Endometrial microvascular endothelial cells (primary cell): ENCODE results near the gene C4orf50. TPM values are rescaled to one million over a fixed set of nuclear protein-coding genes. Genes with fewer than 3 reads are reported as not detected.

Experiments
- in situ Hi-C: cut with HindIII; loops from 2 replicates; pipeline ENCODE4 v1.10.0; 2017; ENCODE audit warnings: low sequenced_read_pairs, low pct_unique_long_range_greater_than_20kb; ENCODE audit errors: inconsistent ontology term
- total RNA-seq: library from RNA; depleted of rRNA; stranded (reverse); fragments of >200 nt; gene quantifications from one replicate; pipeline ENCODE4 v1.2.3, GENCODE V29; 2015; ENCODE audit errors: inconsistent ontology term

The C4orf50 gene
- total RNA-seq, 1 donor from 2014 or later: not detected

- in situ Hi-C loops: no loop called here
These were observed 77.6 kb downstream of the C4orf50 start for GRCh38 chr4:5940470-5941203.

DNA sequence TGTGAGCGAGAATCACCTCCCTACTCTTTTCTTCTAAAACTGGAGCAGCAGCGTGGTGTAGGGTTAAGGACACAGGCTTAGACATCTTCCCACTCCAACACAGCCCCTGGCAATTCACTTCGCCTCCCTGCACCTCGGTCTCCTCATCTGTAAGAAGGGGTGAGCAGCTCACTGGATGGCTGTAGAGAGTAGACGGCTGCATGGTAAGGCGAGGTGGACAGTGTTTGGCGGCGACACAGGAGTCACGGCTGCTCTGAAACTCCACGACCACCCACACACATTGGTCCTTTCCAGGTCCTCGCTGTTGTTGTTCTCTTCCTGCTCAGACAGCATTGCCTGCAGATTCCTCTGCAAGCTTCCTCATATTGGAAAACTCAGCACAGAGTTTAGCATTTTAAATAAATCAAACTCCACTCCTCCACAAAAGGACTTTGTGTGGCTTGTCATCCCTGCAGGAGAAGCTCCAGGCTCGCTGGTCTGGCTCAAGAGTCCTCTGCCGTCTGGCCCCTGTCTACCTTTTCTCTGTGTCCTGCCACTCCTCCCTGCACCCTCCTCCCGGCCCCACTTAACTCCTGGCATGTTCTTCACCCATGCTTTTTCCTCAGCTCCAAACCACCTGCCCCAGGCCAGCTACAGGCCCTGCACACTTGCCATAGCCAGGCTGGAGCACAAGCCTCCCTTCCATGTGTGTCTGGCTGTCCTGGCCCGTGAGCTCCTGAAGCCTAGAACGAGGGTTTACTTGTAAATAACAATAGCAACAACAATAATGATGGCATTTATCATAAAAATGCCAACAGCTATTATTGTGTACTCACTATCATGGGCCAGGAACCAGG is 84.0 kb downstream of the C4orf50 start:
- in situ Hi-C loops: no loop called here

DNA sequence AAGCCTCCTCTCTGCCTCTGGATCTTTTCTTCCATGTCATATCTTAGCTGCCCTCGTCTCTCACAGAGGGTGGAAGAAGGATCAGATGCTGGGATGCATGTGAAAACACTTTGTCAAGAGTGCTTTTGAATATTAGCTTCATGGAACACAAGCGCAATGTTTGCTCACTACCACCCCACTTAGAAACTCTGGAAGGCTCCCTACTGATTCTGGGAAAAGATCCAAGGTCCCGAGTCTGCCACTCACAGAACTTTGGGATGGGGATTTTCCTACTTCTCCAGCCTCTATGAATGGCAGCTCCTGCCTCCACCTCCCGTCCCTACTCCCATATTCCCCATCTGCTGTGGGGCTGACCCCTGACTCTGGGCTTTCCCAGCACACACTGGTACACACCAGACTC is 85.1 kb downstream of the C4orf50 start:
- in situ Hi-C loops: no loop called here

GRCh38 chr4:5932035-5932568 is 86.1 kb downstream of the C4orf50 start:
- in situ Hi-C loops: no loop called here

DNA sequence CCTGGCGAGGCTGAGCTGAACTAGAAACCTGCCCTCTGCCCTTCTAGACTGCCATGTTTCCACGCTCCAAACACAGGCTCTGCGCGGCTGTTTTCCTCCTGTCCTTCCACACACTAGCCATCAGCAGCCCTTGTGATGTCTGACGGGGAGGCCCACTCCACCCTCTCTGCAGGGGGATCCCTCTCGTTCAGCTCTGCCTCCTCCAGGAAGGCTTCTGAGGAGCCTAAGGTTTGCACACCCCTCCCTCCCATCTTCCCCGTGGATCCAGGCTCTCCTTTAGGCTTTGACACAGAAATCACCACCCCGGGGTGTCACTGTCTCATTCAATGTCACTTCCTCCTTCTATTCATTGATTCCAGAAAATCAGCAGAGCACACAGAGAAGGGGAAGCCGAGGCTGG is 86.7 kb downstream of the C4orf50 start:
- in situ Hi-C loops: no loop called here

- in situ Hi-C loops: no loop called here
These were observed 87.4 kb downstream of the C4orf50 start for GRCh38 chr4:5930876-5931275.

DNA sequence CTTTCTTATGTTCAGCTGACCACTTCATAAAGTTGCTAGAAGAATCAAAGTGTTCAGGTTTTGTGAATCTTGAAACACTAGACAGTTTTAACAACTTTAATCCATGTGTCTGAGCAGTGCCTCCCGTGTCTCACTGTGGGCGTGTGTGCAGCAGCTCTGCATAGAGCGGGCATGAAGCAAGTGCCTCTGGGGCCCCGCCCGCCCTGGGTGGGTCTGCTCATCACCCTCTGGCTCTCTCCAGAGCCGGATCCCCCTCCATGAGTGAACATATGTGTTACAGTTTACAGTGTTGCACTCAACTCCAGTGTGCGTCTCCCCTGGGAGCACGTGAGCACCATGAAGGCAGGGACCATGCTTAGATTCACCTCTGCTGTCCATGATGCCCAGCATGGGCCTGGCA is 87.8 kb downstream of the C4orf50 start:
- in situ Hi-C loops: no loop called here

DNA sequence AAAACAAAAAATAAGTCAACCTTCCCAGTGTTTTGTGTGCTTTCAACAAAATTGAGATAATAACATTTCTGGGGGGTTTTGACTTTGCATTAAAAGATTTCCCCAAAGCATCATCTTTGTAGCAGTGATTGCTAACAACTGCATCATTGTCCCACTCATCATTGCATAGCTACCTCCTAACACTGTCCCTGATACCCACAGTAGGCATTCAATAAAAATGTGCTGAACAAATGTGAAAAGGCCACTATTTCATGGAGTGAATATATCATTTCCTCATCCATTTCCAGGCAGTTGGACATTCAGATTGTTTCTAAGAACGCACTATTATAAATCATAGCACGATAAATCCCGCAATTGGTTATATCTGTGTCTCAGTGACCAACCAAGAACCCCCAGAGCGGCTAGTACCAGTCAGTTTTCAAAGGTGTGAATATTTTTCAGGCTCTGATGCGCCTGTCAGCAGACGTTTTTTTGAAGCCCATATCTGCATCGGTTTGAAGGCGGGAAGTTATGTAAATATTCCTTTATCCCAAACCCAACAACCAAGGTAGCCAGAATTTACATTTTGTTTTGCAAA is 89.3 kb downstream of the C4orf50 start:
- in situ Hi-C loops: no loop called here

DNA sequence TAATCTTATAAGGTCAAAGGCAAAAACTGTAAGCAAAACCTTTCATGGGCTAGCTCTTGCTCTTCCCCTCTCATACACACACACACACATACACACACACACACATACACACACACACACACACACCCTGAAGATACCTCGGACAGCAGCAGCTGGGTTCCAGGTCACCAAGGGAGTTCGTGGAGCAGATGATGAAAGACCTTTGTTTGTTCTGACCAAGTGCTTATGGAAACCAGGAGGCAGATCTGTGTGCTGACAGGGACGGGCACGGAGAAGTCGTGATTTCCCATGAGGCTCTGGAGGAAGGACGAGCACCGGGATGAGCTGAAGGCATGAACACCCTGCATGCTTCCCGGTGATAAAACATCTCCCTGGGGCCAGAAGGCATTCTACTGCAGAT is 90.0 kb downstream of the C4orf50 start:
- in situ Hi-C loops: no loop called here

GRCh38 chr4:5927747-5928146 is 90.5 kb downstream of the C4orf50 start:
- in situ Hi-C loops: no loop called here

GRCh38 chr4:5927116-5927515 is 91.1 kb downstream of the C4orf50 start:
- in situ Hi-C loops: no loop called here

DNA sequence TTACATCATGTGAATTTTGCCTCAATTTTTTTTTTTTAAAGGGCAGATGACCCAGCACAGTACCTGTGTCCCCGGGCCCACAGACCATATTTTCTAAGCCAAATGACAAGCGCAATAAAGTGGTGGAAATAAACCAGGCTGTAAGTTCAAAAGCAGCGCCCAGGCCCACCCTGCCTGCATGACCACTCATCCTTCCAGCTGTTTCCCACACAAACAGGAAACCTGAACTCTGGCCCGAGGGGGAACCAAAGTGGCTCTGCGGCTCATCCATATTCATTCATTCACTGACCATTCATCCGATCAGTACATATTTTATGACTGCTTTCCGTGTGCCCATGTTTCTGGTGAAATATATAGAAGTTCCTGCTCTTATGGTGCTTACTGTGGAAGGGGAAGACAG is 91.6 kb downstream of the C4orf50 start:
- in situ Hi-C loops: no loop called here

GRCh38 chr4:5925419-5926200 is 92.6 kb downstream of the C4orf50 start:
- in situ Hi-C loops: no loop called here

GRCh38 chr4:5924461-5925125 is 93.6 kb downstream of the C4orf50 start:
- in situ Hi-C loops: no loop called here

GRCh38 chr4:5923376-5923775 is 94.9 kb downstream of the C4orf50 start:
- in situ Hi-C loops: no loop called here

- in situ Hi-C loops: no loop called here
These were observed 95.7 kb downstream of the C4orf50 start for GRCh38 chr4:5922556-5922955.

DNA sequence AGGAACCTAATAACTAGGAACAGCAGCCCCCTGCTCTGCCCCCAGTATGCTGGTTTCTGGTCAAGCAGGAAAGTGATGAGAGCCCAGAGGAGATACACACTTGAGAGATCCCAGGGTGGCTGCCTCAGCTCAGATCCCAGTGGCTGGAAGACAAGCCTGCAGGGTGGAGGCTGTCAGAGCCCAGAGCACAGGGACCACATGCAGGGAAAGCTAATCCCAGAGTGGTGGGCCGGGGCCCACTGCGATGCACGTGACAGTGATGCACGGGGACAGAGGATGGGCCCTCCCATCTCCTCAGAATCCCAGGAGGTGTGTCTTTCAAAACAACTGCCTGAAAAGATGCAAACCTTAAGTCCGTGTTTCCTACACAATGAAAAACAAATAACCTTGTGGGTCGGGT is 96.2 kb downstream of the C4orf50 start:
- in situ Hi-C loops: no loop called here

GRCh38 chr4:5921101-5921980 is 96.9 kb downstream of the C4orf50 start:
- in situ Hi-C loops: no loop called here
